AG09319 (cell line): ENCODE measurements around the gene EGFR.

Experiments used
- DNase-seq: peaks from one replicate; pipeline ENCODE4 v3.0.0-alpha.2; 2010; ENCODE audit warnings: low read depth; ENCODE audit errors: extremely low read depth
- TF ChIP-seq, protein P1 (sequence below): IDR thresholded peaks from 2 replicates; pipeline ENCODE4 v1.5.1; 2011; ENCODE audit warnings: low read depth, mild to moderate bottlenecking, inconsistent platforms, low read length, moderate library complexity

Gene EGFR

GRCh38 chr7:55099066-55099820, 80.4 kb downstream of the EGFR start:
- TF ChIP-seq, protein P1, sequence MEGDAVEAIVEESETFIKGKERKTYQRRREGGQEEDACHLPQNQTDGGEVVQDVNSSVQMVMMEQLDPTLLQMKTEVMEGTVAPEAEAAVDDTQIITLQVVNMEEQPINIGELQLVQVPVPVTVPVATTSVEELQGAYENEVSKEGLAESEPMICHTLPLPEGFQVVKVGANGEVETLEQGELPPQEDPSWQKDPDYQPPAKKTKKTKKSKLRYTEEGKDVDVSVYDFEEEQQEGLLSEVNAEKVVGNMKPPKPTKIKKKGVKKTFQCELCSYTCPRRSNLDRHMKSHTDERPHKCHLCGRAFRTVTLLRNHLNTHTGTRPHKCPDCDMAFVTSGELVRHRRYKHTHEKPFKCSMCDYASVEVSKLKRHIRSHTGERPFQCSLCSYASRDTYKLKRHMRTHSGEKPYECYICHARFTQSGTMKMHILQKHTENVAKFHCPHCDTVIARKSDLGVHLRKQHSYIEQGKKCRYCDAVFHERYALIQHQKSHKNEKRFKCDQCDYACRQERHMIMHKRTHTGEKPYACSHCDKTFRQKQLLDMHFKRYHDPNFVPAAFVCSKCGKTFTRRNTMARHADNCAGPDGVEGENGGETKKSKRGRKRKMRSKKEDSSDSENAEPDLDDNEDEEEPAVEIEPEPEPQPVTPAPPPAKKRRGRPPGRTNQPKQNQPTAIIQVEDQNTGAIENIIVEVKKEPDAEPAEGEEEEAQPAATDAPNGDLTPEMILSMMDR, result no peak
- no peak for DNase-seq

- DNase-seq, result no peak
- TF ChIP-seq, protein P1, result no peak
Measured at GRCh38 chr7:55099821-55100543, 81.2 kb downstream of the EGFR start.

DNA sequence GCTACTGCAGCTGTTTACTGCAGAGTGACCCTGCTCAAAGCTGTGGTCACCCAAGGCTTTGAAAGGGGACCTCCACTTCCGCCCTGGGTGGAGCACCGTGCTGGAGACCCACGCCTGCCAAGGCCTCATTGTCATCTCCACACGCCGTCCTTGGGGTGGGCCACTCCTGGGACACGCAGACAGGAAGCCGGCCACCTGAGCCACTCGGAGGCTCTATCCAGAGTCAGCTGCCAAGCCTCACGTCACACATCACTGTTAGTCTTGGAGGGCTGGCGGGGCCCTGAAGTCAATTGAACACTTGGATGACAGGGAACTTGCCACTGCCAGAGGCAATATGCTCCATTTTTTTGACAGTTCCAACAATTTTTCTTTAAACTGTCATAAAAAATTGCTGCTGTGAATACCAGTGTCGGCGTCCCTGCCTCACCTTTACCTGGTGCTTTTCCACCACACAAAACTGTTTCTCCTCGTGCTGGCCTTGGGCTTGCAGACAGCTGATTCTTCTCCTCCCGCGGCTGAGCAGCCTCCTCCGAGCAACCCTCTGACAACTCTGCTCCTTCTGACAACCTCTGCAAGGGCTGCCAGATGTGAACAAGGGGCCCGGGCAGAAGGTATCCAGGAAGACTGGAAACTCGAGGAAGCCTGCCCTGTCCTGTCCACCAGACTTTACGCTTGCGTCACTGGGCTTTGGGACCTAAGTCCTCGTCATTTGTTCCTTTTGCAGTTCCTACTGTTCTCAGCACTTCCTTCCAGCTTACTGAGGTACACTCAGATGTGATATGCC, 81.9 kb downstream of the EGFR start:
- TF ChIP-seq, protein P1, result no peak
- no peak for DNase-seq

GRCh38 chr7:55101359-55101758, 82.5 kb downstream of the EGFR start:
- TF ChIP-seq, protein P1, result no peak
- DNase-seq, result no peak

GRCh38 chr7:55104123-55104522, 85.3 kb downstream of the EGFR start:
- DNase-seq, result no peak
- TF ChIP-seq, protein P1, result no peak

DNA sequence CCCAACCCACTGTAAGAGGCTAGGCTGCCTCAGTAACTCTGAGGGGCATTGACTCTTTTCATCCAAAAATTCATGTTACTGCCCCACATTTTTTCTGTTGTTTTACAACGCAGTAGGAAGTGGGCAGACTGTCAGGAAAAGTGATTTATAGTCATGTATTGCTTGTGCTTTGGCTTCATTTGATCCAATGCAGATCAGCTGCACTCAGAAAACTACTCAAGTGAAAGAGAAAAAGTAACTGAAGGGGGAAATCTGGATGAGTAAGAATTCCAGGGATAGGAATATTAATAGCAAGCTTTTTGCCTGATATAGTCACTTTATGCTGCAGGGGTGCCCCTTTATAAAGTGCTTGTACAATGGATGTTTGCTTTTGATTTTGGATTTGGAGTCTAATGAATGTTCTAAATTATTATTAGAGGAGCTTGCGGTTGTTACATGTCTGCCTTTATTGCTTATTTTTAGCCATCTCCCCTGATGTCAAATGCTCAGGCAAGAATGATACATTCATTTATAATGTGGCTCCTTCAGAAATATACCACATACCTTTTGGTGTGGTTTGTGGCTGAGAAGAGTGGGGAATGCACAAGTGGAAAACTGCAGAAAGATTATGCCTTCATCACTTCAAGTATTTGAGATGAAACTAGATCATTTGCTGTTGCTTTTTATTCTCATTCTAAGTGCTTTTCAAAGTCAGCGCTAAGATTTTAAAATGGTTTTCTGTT, 86.1 kb downstream of the EGFR start:
- DNase-seq, result no peak
- TF ChIP-seq, protein P1, result no peak
